SH-SY5Y (cell line): ENCODE results near the gene LIN7C.

Experiments used
- GATA2 ChIP-seq: IDR thresholded peaks from 2 replicates; pipeline ENCODE4 v1.6.1; 2011; ENCODE audit warnings: mild to moderate bottlenecking, low read depth, low read length
- GATA3 ChIP-seq: IDR thresholded peaks from 2 replicates; pipeline ENCODE4 v1.6.1; 2011; ENCODE audit warnings: low read depth, mild to moderate bottlenecking, low read length, moderate library complexity

DNA sequence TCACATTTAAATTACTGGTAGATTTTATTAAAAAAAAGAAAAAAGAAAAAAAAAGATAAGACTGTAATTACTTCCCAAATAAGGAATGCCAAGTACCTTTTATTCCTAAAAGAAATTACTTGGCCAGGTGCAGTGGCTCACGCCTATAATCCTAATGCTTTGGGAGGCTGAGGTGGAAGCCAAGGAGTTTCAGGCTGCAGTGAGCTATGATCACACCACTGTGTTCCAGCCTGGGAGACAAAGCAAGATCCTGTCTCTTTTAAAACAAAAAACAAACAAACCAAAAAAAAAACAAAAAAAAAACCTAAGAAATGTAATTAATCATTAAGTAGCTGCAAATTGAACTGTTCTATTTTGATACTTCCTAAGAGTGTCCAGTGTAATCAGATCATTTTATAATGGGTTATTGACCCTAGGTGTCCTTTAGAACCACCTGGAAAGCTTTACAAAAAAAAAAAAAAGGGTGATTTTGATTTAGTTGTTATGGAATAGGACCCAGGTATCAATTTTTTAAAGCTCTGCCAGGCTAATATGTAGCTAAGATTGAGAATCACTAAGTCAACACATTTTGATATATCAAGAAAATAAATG is 10.8 kb downstream of the LIN7C start:
- TF ChIP-seq GATA2 (no peak), GATA3 (no peak)
